ENCODE measurements around the gene MRPS9.

GRCh38 chr2:105138643-105139042 is 100.8 kb downstream of the MRPS9 start:
- TF ChIP-seq POLR2AphosphoS5 (IDR thresholded peaks at IDR 0.05) (no peak), CTCF (IDR thresholded peaks at IDR 0.05) (no peak)
